GM18519 (cell line): ENCODE results near the gene RAP1GDS1.
A peak's percentile ranks its signal among the peaks of the same experiment; 100 is the strongest.
"Not testable (repeated sequence)": the region's sequence is repeated elsewhere in the genome, so short reads cannot be mapped to it uniquely, and the experiment has no call there.

ENCODE experiments used
- ATAC-seq: cut with Tn5 transposase; IDR thresholded peaks from one replicate; pipeline ENCODE4 v1.9.1; 2021; ENCODE audit warnings: mild to moderate bottlenecking, moderate library complexity; ENCODE audit not compliant: unreplicated experiment, low FRiP score

RAP1GDS1 gene

DNA sequence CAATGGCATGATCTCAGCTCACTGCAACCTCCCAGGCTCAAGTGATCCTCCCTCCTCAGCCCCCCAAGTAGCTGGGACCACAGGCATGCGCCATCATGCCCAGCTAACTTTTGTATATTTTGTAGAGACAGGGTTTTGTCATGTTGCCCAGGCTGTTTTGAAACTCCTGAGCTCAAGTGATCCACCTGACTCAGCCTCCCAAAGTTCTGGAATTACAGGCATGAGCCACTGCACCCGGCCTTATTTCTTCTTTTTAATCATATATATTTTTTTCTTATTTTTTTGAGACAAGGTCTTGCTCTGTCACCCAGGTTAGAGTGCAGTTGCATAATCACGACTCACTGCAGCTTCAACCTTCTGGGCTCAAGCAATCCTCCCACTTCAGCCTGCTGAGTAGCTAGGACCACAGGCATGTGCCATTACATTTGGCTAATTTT is 213.2 kb downstream of the RAP1GDS1 start:
- ATAC-seq = no peak

DNA sequence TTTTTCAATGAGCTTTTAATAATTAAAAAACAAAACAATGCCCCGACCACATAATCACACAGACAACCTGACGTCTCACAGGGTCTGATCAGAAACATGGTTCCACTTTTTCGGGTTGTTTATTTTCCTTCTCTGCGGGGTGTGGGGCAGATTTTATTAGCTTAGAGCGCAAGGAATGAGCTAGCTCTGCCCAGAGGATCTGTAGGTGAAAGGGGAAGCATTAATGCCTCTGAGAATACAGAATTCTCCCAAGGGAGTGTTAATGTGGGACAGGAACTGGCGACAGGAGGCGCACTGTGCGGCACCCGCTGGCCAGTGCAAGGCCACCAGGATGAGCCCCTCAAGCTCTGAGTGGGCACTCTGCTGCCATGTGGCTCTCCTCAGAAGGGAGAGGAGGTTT is 215.7 kb downstream of the RAP1GDS1 start:
- ATAC-seq = no peak

DNA sequence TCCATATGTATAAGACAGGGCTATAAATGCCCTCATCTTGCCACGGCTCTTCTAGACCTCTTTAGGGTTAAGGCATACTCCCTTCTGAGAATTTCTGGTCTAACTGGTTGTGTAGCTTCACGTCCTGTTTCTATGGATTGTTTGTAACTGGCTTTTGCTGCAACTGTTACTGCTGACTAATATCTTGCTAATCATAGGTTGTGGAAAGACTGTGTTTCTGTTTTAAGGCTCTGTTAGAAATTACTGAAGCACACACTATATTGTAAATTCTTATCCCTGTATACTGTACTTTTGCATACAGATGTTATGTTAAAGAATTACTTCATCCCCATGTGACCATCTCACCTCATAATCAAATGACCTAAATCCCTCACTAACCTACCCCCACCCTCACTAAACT is 218.4 kb downstream of the RAP1GDS1 start:
- ATAC-seq = not testable (repeated sequence)

DNA sequence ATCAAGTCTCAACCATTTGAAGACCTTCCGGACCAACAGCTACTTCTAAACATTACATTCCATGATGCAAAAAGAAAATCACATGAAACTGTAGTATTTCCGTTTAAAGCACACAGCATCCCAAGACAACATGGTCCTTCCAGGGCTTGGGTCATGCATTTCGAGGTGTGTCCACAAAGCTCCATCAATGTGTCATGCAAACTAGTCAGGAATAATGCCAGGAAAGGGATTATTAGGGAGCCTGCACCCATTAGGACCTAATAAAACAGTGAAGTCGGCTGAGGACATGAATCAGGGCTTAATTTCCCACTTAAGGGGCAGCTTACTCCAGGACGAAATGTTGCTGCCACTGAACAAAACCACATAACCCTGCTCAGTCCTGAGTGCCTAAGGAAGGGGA is 219.4 kb downstream of the RAP1GDS1 start:
- no peak for ATAC-seq

DNA sequence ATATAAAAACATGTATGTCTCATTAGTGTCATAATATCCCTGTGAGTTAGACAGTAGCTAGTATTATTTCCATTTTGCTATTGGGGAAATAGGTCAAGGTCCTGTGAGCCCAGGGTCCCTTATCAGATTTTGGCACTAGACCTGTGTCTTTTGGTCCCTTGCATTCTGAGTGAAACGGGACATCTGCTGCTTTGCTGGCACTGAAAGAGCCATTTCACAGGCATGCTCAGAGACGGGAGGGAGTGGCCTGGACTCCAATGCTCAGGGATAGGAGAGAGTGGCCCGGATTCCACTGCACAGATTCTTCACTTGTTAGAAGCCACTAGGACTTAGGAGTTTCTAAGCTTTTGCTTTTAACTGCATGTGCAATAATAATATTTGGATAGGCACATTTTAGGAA is 220.0 kb downstream of the RAP1GDS1 start:
- no peak for ATAC-seq

DNA sequence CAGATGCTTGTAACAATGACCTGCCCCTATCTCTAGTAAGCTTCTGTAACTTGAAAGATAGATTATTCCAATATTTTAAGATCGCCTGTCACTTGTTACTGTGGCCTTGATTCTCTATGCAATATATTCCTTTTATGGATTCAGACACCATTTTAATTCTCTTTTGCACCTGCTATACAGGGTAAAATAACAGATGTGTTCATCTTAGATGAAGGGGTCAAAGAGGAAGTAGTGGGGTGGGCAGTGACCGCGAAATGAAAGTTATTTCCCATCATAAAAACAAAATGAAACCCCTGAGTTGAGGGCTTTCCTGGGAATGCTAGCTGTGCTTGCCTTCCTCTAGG is 221.3 kb downstream of the RAP1GDS1 start:
- ATAC-seq = no peak

DNA sequence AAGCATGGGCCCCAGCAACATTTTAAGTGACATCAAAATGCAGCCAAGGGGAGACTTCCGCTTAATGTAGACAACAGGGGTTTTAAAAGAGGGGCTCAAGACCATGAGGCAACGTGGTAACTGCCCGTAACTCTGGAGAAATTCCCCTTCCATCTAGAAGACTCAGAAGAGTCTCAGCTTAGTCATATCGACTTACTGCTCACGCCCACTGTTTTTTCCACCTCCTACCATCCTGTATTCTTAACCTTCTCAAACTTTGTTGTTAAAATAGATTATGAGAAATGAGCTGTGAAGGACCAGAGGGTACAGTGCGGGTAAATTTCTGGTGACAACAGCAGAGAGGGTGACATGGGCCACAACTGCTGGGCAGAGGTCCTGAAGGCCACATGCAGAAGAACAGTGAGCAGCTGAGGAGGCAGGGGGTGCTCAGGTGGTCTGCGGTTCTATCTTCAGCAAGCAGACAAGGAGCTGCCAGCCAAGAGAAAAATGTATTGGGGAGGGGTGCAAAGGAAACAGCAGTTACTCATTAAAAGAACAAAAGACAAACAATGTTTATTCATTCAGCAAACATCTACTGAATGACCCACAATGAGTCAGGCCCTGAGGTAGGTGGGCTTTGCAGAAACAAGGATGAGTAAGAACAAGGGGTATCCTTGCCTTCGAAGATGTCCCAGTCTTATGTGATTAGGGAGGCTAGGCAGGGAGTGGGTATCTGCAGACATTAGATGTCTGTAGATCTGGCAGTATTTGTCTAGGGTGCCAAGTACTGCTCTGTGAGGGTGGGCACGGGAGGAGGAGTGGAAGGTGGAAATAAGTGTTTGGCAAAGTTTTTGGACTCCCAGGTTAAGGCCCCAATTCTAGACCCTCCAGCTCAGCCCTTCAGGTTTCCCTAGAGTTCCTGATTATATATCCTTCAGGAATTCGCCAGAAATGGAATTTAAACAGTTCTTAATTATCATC is 221.9 kb downstream of the RAP1GDS1 start:
- ATAC-seq = peak; percentile 96

DNA sequence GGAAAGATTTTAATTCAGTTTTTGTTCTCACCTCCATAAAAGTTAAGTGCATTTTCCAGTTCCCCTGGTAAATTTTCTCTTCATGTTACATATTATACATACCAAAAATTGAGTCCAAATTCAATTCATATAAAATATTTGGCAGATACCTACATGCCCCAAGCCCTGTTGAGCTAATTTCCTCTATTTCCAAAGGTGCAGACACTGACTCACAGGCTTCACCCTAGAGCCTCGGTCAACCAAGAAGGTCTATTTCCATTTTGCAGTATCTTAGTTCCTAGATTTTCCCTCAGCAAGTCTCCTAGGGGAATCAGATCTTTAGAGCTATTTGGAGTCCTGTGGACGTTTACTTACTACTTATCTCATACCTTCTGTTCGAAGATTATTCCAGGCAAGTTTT is 222.8 kb downstream of the RAP1GDS1 start:
- ATAC-seq = no peak

DNA sequence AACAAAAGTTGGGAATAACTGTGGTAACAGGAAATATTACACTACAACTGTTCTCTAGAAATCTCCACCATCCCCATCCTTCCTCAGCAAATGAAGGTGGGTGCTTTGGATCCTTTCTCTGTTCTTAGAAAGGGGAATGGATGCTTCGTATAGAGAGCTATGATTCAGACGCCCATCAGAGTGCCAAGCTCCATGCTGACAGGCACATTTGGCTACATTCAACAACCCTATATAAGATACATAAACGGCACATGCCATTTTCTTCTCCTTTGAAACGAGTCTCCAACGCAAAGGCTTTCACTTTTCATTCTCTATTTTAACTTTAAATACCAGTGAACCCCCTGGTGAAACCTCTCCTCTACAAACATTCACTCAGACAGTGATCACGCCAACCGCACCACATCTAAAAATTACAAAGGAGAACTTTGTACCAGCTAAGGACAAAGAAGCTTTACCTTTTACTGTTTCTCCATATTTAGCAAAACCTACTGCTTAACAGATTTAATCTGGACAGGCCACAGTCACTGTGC is 224.7 kb downstream of the RAP1GDS1 start:
- no peak for ATAC-seq

DNA sequence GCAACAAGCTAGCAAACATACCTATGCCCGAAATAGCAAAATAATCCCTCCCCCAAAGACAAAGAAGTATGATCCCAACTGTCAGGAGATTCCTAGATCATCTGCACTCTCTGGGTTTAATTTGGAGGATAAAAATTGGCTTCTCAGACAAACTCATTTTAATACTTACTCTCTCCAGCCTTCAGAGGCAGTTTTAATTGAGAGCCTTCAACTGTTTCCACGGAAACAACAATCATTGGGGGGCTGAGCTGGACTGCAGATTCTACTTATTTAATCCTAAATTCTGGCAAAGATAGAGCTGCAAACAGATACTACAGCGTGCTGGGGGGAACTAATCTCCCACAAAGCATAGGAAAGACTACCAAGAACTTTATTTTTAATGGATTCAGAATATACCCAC is 229.1 kb downstream of the RAP1GDS1 start:
- no peak for ATAC-seq

DNA sequence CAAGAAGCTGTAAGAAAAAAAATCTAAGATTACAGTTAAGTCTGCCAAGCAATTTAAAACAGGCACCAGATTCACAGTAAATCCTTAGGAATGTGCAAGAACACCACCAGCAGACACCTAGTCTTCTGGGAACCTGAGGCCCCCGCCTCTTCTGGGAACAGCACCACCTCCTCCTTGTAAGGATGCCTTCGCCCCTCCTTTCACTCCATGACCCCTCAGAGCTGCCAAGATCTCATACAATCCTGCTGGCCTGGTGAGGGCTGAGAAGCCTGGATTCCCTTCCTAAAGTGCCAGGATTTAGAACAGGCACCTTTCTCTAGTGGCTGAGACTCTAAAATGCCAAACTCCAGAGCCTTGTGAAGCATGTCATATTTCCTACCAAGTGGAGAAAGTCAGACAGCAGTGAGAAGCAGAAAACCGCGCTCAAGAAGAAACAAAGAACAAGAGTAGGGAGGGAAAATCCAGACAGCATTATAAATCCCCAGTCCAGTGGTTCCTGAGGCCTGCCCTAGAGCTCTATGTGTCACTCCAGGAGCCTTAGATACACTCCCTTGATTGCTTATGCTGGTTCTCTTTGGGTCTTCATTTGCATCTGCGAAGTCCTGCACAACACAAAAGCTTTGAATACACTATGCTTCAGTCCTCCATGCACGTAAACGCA is 230.8 kb downstream of the RAP1GDS1 start:
- no peak for ATAC-seq

DNA sequence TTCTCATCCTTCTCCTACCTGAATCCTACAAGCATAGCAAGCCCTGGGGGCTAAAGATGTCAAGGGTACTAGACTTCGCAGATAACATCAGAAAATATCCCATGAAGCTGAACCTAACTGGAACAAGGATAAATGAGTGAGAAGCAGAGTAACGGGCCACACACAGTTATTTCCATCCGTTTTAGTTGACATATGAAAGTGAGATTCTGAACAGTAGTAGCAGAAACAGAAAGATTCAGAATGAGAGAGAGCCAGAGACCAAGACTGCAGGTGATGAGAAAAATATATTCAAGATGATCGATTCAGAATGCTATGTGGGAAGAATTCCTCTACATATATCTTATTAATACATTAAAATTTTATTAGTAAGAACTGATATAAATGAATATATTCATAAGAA is 232.1 kb downstream of the RAP1GDS1 start:
- no peak for ATAC-seq
